SHP77 (cell line): Measurements from ENCODE around the gene CALHM3.

ENCODE experiments used
- DNase-seq, 2 experiments: peaks; one replicate each; lab custom pipeline; 2025; lab: John Stamatoyannopoulos, UW

Gene CALHM3

GRCh38 chr10:103474077-103474476 lies 5.0 kb downstream of the CALHM3 start:
- no peak for DNase-seq

DNA sequence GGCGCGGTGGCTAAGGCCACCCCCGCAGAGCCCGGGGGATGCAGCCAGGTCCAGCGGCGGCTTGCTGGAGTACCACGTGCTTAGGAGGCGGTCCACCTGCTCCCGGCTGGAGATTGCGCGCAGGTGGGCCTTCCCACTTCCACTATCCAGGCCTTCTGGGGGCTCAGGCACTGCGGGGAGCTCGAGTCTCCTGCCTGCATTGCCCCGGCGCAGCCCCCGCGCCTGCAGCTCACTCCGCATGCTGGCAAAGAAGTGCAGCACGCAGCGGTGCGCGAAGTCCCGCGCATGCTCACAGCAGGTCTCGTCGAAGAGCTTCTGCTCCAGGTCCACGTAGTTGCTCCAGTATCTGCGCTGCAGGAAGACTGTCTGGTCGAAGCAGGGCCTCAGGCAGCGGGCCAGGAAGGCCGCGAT lies 5.8 kb downstream of the CALHM3 start:
- no peak for DNase-seq

DNA sequence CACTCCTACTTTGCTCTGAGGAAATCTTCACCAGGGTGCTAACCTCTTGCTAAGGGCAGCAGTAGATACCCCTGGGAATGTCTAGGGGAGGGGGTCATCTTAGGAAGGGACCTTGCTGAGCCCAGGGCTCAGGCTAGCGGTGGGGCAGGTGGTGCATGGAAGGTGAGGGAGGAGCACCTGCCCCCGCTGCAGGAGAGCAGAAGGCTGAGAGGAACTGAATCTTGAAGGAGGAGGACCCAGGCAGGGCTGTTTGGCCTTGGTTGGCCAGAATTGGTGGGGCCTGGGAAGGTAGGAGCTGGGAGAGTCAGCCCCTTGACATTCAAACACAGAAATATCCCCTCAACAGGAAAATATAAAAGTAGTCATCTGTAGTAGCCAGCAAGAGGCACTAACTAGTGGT lies 7.0 kb downstream of the CALHM3 start:
- DNase-seq = no peak

DNA sequence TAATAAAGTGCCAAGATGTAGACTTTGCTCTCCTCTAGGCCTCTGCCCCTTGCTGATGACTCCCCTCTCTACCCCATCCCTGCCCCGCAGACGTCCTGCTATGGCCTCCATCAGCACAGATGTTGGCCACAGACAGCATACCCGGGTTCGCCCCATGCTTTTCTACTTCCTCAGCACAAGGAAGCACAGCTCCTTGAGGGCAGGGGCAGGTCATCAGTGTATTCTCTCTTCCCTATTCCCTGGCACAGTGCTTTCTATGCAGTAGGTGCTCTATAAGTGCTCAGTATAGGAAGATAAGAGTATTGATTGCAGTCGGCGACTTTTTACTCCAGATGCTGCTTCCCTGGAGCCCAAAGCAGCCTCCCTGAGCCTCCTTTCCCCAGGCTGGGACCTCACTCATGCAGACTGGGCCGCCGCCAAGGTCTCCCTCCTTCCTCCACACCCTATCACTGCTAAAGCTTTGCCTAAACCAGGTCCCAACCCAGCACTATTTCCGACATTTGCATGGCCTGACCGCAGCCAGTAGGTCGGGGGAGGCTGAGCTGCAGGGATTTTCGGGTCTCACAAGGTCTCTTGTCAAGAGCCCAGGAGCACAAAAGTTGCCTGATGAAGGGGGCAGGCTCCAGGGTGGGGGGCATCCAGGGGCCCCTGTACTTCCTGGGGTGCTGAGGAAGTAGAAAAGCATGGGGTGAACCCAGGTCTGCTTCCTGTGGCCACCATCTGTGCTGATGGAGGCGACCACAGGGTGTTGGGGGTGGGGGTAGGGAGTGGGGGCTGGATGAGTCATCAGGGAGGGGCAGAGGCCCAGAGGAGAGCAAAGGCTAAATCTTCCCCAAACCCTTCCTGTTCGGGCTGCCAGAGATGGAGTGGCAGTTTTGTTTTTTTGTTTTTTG lies 8.0 kb downstream of the CALHM3 start:
- DNase-seq = no peak

GRCh38 chr10:103469201-103469600 lies 9.8 kb downstream of the CALHM3 start:
- DNase-seq = no peak

DNA sequence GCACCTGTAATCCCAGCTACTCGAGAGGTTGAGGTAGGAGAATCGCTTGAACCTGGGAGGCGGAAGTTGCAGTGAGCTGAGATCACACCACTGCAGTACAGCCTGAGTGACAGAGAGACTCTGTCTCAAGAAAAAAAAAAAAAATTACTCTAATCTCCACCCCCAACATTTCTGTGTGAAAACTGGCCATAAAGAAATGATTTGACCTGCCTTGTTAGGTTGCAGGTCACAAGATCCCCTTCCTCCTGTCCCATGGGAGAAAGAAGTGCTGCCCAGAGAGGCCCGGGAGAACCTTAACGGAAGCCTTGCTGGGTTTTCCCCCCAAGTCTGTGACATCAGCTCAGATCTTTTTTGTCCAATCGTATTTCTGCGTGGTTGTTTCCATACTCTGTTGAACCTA lies 11.6 kb downstream of the CALHM3 start:
- DNase-seq = no peak

GRCh38 chr10:103466734-103467133 lies 12.3 kb downstream of the CALHM3 start:
- no peak for DNase-seq

GRCh38 chr10:103465411-103466179 lies 13.4 kb downstream of the CALHM3 start:
- no peak for DNase-seq

GRCh38 chr10:103463499-103463898 lies 15.5 kb downstream of the CALHM3 start:
- no peak for DNase-seq

DNA sequence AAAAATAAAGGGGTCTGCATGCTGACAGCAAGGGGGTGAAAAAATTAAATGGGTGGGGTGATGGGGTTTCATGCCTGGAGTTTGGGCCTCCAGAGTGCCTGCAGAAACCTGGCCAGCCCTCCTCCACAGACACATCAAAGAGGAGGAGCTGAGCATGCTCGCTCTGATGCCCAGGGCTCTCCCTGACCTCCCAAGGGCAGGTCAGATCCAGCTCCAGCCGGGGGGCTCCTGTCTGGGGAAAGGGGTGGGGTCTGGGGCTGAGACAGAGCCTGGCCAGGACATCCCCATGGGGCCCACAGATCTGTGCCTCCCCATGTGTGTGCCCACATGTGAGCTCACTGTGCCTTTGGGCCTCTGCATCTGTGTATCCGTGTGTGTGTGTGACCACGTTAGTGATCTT lies 19.4 kb downstream of the CALHM3 start:
- no peak for DNase-seq

DNA sequence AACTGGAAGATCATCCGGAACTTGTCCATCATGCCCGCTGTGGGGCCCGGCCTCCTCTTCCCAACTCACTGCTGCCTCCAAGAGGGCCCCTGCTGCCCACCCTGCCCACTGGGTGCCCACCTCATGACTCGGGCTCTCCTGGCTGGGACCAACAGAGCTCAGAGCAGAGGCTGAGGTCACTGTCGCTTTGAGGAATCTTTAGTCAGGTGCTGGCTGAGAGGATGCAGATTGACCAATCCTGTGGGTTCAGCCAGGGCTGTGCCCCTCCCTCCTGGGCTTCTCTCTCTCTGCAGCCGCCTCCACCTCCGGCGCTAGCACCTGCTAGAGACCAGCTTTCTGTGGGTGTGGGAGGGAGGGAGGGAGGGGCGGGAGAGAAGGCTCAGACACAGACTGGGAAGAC lies 20.3 kb downstream of the CALHM3 start, which contains the start of gene CALHM1:
Gene CALHM1 (minus strand): TSS at position 181 of the 400 bp plus-strand sequence. CDS start 149 bp downstream, at position 32.
- DNase-seq = peak; percentile 83 to 86

- DNase-seq = no peak
Observed at GRCh38 chr10:103457896-103458583, 21.0 kb downstream of the CALHM3 start.

- DNase-seq = no peak
Observed at GRCh38 chr10:103457176-103457712, 21.8 kb downstream of the CALHM3 start.

- DNase-seq = no peak
Observed at GRCh38 chr10:103456074-103456660, 22.9 kb downstream of the CALHM3 start.

- DNase-seq = no peak
Observed at GRCh38 chr10:103455235-103455634, 23.8 kb downstream of the CALHM3 start.

DNA sequence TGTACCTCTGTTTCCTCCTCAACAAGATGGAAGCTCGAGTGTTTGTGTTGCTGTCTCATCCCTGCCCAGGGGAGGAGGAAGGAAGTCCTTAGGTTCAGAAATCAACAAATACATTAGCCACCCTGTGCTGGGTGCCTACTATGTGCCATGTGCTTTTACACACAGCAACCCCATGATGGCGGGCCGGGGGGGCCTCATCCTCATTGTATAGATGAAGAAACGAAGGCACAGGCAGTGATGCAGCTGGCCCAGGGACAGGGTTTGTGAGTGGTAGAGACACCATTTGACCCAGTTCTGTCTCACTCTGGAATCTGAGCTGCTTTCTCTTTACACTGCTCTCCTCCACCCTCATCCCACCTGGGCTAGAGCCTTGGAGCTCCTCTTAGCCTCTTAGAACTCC lies 25.0 kb downstream of the CALHM3 start:
- no peak for DNase-seq

DNA sequence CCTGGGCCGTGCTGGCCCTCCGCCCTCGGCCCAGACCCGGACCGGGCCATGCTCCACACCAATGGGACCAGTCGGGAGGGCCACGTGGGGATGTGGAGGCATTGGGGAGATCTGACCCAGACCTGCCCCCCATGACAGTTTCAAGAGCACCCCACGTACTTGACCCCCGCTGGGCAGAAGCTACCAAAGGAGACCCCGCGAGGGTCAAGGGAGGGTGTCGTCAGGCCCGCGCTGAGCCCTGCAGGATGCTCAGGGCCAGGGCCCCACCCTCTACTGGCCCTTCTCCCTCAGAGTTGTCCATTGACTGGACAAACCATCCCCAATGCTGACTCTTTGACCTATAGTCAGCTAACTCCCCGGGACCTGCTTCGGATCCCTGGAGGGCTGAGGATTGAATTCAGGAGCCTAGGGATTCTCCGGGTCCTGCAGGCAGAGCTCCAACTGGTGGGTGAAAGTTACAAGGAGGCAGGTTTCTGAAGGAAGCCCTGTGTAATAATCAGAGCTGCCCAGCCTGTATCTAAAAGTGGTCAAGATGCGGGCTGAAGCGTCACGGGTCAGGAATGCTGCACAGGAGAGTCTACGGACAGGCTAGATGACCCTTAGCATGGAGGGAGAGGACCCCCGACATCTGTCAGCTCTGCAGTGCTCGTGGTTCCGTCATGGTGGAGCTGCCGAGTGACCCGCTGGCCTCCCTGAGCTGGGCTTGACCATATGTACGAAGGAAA lies 26.4 kb downstream of the CALHM3 start:
- no peak for DNase-seq

DNA sequence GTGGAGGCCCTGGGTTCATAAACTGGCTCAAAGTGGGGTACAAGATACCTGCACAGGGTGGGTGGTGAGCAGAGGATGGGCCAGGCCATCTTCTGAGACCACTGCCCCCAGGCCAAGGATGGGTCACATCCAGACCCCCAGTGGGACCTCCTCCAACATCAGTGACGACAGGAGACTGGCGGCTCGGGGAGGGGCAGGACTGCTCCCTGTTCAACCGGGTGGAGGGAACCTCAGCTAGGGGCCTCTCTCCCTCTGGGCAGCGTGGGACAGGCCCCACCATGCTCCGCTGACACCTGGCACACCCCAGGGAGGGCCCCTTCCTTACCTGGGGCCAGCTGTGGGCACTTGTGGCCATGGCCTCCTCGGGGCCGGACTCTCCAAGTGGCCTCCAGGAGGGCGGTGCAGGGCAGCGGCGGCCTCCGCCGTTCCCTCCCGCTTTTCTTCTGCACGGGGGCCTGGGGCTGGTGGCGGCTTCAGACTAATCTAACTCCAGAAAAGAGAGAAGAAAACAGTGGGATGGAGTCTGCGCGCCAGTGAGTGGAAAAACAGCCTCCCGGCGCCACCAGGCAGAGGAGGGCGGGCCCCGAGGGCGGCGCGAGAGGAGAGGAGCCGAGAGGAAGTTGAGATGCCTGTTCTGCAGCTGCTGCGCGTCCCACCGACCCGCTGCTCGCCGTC lies 27.1 kb downstream of the CALHM3 start, which contains the start of gene CALHM2:
Gene CALHM2 (minus strand): TSS at position 540 of the 675 bp plus-strand sequence. CDS start 2,429 bp downstream, outside the sequence.
- peak; percentile 14 to 60 for DNase-seq

- peak in 1 of 2 experiments; percentile 17 for DNase-seq
Observed at GRCh38 chr10:103451091-103451813, 27.8 kb downstream of the CALHM3 start.
